ENCODE data around the gene SEZ6.

DNA sequence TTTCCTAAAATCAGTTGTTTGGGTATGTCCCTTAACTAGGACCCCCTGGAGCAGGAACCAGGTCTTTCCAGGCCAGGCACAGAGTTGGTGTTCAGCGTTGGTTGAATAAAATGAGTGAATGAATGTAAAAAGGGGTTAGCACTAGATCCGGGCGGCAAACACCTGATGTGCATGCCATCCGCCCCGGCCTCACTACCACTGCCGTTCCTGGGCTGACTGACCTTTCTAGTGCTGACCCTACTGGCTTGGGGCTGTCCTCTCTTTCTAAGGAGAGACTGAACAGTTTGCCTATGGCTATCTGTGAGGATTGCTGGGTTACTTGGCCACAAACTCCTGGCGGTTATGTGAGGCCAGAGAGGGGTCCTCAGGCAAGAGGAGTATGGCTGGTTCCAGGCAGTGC, 44.4 kb downstream of the SEZ6 start:
- TF ChIP-seq, protein P1, sequence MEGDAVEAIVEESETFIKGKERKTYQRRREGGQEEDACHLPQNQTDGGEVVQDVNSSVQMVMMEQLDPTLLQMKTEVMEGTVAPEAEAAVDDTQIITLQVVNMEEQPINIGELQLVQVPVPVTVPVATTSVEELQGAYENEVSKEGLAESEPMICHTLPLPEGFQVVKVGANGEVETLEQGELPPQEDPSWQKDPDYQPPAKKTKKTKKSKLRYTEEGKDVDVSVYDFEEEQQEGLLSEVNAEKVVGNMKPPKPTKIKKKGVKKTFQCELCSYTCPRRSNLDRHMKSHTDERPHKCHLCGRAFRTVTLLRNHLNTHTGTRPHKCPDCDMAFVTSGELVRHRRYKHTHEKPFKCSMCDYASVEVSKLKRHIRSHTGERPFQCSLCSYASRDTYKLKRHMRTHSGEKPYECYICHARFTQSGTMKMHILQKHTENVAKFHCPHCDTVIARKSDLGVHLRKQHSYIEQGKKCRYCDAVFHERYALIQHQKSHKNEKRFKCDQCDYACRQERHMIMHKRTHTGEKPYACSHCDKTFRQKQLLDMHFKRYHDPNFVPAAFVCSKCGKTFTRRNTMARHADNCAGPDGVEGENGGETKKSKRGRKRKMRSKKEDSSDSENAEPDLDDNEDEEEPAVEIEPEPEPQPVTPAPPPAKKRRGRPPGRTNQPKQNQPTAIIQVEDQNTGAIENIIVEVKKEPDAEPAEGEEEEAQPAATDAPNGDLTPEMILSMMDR (IDR thresholded peaks at IDR 0.05; ENCODE audit: low read depth, low read length) = no peak
- TF ChIP-seq EZH2phosphoT487 (IDR thresholded peaks at IDR 0.05; ENCODE audit: low read depth) = no peak

Measured in OCI-LY3 (cell line).